ENCODE measurements around the gene TNNT3.

The TNNT3 gene

DNA sequence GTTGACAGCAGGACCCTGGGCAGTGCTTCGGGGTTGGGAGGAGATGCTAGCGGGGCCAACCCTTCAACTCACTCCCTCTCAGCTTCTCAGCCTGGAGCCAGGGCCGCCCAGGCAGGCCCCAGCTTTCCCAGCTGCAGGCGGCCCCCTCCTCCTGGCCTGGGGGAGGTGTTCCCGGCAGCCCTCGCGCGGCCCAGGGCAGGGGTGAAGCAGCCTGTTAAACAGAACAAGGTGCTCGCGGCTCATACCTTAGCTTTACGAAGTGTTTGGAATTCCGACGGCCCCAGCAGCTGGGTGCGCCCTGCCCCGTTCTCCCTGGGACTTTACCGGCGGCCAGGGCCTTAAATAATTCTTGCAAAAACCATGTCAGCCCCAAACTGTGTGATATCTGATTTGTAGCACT lies 44.8 kb downstream of the TNNT3 start:
- no peaks in the 10 kb centered on the region for H3K27me3 Mint-ChIP-seq
- H3K4me1 Mint-ChIP-seq (ENCODE audit: low read depth): no peaks in the 10 kb centered on the region
- no peak overlapping the region for H3K27ac Mint-ChIP-seq
- H3K4me3 Mint-ChIP-seq: no peak overlapping the region
- no peaks in the 10 kb centered on the region for H3K36me3 Mint-ChIP-seq
- H3K9me3 Mint-ChIP-seq (ENCODE audit: low read depth): no peaks in the 10 kb centered on the region

DNA sequence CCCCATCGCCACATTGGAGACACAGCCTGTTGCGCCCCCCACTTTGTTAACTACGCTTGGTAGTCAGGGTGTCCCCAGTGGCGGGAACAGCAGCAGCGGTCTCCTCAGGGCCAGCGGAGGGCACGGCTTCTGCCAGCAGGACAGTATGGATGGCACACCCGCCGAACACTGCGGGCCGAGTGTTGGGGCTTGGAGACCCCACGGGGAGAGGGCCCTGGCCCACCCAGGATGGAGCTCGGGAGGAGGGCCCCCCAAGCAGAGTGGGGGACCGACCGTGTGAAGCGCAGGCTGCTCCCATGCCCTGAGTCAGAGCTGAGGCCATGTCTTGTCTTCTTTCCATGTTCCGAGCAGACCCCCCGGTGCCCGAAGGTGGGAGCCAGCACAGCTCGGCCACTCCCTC lies 45.5 kb downstream of the TNNT3 start:
- H3K27ac Mint-ChIP-seq: no peak overlapping the region
- H3K9me3 Mint-ChIP-seq (ENCODE audit: low read depth): no peaks in the 10 kb centered on the region
- no peaks in the 10 kb centered on the region for H3K36me3 Mint-ChIP-seq
- no peaks in the 10 kb centered on the region for H3K4me1 Mint-ChIP-seq (ENCODE audit: low read depth)
- no peak overlapping the region for H3K4me3 Mint-ChIP-seq
- H3K27me3 Mint-ChIP-seq: no peaks in the 10 kb centered on the region

DNA sequence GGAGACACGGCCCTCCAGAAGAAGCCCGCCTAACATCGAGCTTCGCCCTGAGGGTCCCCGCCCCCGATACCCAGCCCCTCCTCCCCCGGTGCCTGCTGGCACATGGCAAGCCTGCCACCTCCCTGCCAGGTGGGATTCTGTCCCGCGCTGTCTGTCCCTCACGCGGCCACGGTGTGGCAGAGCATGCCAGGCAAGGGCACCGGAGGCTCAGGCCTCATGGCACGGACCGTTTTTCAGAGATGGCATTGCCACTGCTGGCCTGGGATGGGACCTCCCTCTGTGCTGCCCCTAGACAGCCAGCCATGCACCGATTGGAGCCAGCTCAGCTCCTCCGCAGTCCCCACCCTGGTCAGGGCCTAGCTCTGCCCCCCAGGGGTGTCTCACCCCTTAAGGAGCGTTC lies 47.0 kb downstream of the TNNT3 start:
- Mint-ChIP-seq H3K4me1 (ENCODE audit: low read depth) (no peaks in the 10 kb centered on the region), H3K27ac (no peak overlapping the region), H3K4me3 (no peak overlapping the region), H3K9me3 (ENCODE audit: low read depth) (no peaks in the 10 kb centered on the region), H3K27me3 (no peaks in the 10 kb centered on the region), H3K36me3 (no peaks in the 10 kb centered on the region)

DNA sequence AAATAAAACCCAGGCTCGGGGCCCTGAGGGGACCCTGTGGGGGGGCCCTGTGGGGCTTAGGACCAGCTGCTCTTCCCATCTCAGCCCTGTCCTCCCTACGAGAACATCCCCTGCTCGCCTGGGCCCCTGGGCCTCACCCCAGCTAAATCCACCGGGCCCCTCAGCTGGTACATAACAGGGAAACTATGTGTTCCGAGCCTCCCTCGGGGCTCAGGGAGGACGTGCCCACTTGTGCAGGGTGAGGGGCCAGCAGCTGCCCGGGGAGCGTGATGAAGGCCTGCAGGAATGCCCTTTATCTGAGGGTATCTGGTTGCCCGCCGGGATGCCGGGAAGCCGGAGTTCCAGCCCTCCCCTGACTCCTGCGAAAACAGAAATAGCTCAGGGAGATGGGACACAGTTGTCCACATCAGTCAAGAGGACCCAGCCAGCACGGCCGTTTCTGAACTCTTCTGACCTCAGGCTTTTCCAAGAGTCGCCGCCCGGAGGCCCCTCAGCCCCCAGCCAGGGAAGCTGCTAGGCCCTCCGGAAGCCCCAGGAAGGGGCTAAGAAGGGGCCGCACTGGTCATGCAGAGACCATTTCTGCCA lies 48.2 kb downstream of the TNNT3 start:
- Mint-ChIP-seq H3K4me1 (ENCODE audit: low read depth) (no peaks in the 10 kb centered on the region), H3K27me3 (no peaks in the 10 kb centered on the region), H3K9me3 (ENCODE audit: low read depth) (no peaks in the 10 kb centered on the region), H3K27ac (no peak overlapping the region), H3K36me3 (no peaks in the 10 kb centered on the region), H3K4me3 (no peak overlapping the region)

DNA sequence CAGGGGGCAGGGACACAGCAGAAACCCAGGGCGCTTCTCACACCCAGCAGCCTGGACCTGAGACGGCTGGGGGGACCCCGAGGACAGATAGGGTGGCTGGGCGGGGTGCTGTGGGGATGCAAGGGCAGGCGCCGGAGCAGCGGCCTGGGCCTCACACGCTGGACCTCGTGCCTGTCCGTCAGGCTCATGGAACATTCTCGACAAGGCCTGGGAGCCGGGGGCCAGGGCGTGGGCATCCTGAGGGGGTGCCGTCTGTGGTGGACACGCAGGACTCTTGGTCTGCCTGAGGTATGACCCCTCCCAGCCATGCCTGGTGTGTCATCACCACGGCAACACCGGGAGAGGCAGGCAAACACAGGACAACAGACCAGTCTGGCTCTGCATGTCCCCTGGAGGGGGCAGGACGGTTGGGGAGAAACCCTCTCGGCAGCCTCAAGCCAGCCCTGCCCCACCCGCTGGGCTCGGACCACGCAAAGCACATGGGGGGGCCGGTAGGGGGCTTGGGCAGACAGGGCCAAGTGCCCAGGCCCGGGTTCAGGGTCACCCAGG lies 49.0 kb downstream of the TNNT3 start:
- no peaks in the 10 kb centered on the region for H3K27me3 Mint-ChIP-seq
- no peak overlapping the region for H3K4me3 Mint-ChIP-seq
- H3K9me3 Mint-ChIP-seq (ENCODE audit: low read depth): no peaks in the 10 kb centered on the region
- H3K27ac Mint-ChIP-seq: no peak overlapping the region
- no peaks in the 10 kb centered on the region for H3K4me1 Mint-ChIP-seq (ENCODE audit: low read depth)
- H3K36me3 Mint-ChIP-seq: no peaks in the 10 kb centered on the region

DNA sequence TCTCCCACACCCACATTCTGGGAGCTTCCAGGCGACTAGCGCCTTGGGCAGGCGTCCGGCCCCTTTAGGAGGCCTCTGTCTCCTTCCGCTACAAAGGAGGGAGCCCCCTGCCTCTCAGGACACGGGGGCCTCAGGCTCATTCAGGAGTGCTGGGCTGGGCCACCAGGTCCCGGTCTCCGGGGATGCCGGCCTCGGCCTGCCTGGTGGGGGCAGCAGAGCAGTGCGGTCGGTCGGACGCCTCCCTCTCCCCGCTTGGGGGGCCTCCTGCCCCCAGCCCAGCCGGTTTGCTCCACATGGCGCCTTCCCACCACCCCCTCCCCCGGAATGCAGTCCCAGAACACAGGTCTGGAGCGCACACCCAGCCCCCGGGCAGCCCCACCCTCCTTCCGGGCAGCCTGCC lies 49.5 kb downstream of the TNNT3 start:
- H3K9me3 Mint-ChIP-seq (ENCODE audit: low read depth): no peaks in the 10 kb centered on the region
- H3K4me1 Mint-ChIP-seq (ENCODE audit: low read depth): no peaks in the 10 kb centered on the region
- H3K27ac Mint-ChIP-seq: no peak overlapping the region
- no peaks in the 10 kb centered on the region for H3K27me3 Mint-ChIP-seq
- H3K36me3 Mint-ChIP-seq: no peaks in the 10 kb centered on the region
- no peak overlapping the region for H3K4me3 Mint-ChIP-seq

DNA sequence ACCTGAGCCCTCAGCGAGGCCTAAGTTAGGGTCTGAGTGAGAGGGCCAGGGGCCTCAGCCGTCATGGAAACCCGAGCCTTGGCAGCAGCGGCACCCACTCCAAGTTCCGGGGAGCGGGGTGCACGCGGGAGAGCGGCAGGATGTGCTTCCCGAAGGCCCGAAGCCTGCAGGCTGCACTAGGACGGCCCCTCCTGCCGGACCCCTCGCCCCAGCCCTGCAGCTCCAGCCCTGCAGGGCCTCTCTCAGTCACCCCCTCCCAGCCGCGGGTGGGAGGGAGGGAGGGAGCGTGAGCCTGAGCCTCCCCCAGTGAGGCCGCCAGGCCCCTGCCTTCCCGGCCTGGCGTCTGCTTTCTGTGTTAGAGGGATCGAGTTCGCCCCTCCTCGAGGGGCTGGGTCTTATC lies 50.3 kb downstream of the TNNT3 start:
- Mint-ChIP-seq H3K36me3 (no peaks in the 10 kb centered on the region), H3K27ac (no peak overlapping the region), H3K4me3 (no peak overlapping the region), H3K27me3 (no peaks in the 10 kb centered on the region), H3K9me3 (ENCODE audit: low read depth) (no peaks in the 10 kb centered on the region), H3K4me1 (ENCODE audit: low read depth) (no peaks in the 10 kb centered on the region)

DNA sequence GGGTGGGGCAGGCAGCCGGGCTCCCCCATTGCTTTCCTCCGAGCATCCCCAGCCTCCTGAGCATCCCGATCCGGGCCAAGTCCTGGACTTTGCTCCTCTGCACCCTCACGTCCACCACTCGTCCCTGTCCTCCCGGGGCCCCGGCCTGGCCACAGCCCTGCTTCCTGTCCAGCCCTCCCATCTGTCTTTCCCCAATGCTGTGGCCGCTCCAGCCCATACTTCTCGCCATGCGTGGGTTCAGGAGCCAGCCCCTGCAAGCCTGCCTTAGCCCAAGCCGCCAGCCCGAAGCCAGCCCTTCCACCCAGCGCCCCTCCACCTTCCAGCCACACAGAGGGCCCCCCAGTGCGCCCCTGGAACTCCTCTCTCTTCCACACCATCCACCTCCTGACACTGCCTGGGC lies 51.5 kb downstream of the TNNT3 start:
- Mint-ChIP-seq H3K27ac (no peak overlapping the region), H3K4me3 (no peak overlapping the region), H3K4me1 (ENCODE audit: low read depth) (no peaks in the 10 kb centered on the region), H3K9me3 (ENCODE audit: low read depth) (no peaks in the 10 kb centered on the region), H3K36me3 (no peaks in the 10 kb centered on the region), H3K27me3 (no peaks in the 10 kb centered on the region)

DNA sequence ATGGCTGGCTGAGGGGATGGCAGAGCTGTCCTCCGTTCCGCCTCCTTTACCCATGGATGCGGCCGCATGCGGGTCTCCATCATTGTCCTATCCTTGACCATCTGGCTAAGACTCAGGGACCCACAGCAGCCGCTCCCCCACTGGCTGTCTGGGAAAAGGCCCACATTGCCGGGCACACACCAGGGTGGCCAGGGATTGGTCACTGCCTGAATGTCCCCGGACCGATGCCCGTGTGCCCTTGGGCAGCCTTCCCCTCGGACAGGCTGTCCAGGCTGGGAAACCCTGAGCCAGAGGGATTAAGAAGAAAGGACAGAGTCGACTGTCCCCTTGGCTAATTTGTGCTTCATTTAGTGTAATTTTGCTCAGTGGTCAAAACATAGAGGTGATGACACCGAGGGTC lies 55.7 kb downstream of the TNNT3 start:
- H3K27ac Mint-ChIP-seq: no peak overlapping the region
- no peaks in the 10 kb centered on the region for H3K4me1 Mint-ChIP-seq (ENCODE audit: low read depth)
- H3K4me3 Mint-ChIP-seq: no peak overlapping the region
- H3K27me3 Mint-ChIP-seq: no peaks in the 10 kb centered on the region
- no peaks in the 10 kb centered on the region for H3K36me3 Mint-ChIP-seq
- H3K9me3 Mint-ChIP-seq (ENCODE audit: low read depth): no peaks in the 10 kb centered on the region

DNA sequence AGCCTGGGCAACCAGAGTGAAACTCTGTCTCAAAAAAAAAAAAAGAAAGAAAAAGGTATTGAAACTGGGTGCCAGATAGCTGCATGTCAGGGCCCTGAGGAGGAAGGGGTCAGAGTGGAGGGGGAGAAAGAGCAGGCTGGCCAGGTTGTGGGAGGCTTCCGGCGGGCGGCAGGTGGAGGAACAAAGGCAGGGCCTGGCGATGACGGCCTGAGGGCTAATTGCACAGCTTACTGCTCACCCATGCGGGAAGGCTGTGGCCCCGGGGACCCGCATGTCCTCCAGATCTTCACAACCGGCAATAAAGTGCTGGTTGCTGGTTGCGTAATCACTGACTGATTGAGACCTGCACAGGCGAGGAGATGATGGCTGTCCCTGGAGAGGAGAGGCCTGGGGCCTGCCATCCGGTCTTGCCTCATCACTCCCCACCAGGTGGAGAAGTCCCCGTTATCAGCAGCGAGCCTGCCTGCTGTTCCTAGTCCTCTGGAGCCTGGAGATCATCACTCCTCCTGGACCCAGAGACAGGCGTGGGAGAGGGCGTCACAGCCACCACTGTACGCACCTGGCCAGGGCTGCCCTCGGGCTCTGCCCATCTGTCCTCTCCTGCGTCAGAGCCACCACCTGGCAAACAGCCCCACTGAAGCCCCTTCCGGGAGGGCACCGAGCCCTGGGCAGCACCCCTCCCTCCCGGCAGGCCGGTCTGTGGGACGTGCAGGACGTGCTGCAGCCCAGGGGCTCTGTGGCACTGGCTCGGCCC lies 59.4 kb downstream of the TNNT3 start:
- no peaks in the 10 kb centered on the region for H3K27me3 Mint-ChIP-seq
- H3K4me1 Mint-ChIP-seq (ENCODE audit: low read depth): no peaks in the 10 kb centered on the region
- no peaks in the 10 kb centered on the region for H3K36me3 Mint-ChIP-seq
- no peaks in the 10 kb centered on the region for H3K9me3 Mint-ChIP-seq (ENCODE audit: low read depth)
- no peak overlapping the region for H3K4me3 Mint-ChIP-seq
- no peak overlapping the region for H3K27ac Mint-ChIP-seq

DNA sequence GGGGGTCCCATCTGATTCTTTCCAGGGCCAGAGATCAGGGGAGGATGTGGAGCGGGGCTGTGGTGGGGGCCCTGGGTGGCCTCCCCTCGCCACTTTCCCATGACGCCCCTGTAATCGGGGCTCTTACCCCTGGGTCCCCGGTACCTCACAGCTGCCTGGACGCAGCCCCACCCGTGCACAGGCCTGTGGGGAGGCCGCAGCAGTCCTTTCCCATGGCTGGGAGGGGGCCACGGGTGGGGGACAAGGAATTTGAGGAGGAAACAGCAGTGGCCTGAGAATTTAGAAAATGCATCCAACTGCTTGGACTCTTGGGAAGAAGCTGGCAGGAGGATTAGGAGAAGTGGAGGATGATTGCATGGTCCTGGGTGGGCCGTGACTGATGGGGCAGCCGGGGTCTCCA lies 60.1 kb downstream of the TNNT3 start:
- Mint-ChIP-seq H3K27ac (no peak overlapping the region), H3K27me3 (no peaks in the 10 kb centered on the region), H3K9me3 (ENCODE audit: low read depth) (no peaks in the 10 kb centered on the region), H3K4me1 (ENCODE audit: low read depth) (no peaks in the 10 kb centered on the region), H3K4me3 (no peak overlapping the region), H3K36me3 (no peaks in the 10 kb centered on the region)

DNA sequence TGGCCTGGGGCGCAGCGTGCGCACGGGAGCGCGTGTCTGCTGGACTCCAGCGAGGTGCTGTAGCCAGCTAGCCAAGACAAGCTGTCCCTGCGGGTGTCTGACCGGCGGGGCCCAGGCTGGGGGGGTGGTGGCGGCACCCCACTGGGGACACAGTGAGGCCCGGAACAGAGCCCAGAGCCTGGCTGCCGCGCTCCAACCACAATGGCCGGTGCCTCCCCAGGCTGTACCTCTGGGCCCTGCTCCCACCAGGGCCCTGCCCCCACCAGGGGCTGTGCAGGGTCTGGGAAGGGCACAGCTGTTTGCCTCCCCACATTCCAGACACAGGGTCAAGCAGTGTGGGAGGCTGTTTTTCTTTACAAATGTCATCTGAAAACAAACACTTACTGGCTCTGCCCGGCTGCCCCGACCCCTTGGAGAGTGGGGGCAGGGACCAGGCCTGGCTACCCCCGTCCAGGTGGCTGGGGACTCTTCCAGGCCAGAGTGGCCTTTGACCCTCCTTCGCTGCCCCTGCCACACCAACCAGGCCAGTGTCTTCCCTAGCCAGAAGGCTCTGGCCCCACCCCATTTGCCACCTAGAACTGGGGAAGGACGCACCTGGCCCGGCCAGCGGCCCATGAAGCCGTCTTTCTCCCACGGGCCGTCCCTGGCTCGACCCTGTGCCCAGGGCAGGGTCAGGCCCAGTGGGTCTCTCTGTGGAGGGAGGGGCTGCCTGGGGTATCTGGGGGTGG lies 63.5 kb downstream of the TNNT3 start:
- no peaks in the 10 kb centered on the region for H3K9me3 Mint-ChIP-seq (ENCODE audit: low read depth)
- no peak overlapping the region for H3K27ac Mint-ChIP-seq
- H3K36me3 Mint-ChIP-seq: no peaks in the 10 kb centered on the region
- H3K4me3 Mint-ChIP-seq: no peak overlapping the region
- H3K4me1 Mint-ChIP-seq (ENCODE audit: low read depth): no peaks in the 10 kb centered on the region
- no peaks in the 10 kb centered on the region for H3K27me3 Mint-ChIP-seq

DNA sequence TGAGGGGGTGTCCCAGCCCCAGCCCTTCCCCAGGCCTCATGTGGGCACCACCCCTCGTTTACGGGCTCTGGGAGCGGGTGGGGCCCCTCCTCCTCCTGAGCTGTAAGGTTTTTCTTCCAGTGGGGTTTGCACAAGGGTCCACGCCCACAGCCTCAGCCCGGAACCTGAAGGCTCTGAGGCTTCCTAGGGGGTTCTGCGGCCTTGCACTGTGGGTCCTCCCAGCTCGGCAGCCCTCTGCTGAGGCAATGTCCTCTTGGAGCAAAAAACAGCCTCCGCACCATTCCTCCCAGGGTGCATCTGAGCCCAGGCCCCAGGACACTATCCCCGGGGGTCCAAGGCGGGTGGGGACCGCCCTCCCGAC lies 64.1 kb downstream of the TNNT3 start:
- no peaks in the 10 kb centered on the region for H3K36me3 Mint-ChIP-seq
- no peaks in the 10 kb centered on the region for H3K27me3 Mint-ChIP-seq
- H3K27ac Mint-ChIP-seq: no peak overlapping the region
- H3K4me1 Mint-ChIP-seq (ENCODE audit: low read depth): no peaks in the 10 kb centered on the region
- H3K9me3 Mint-ChIP-seq (ENCODE audit: low read depth): no peaks in the 10 kb centered on the region
- no peak overlapping the region for H3K4me3 Mint-ChIP-seq

DNA sequence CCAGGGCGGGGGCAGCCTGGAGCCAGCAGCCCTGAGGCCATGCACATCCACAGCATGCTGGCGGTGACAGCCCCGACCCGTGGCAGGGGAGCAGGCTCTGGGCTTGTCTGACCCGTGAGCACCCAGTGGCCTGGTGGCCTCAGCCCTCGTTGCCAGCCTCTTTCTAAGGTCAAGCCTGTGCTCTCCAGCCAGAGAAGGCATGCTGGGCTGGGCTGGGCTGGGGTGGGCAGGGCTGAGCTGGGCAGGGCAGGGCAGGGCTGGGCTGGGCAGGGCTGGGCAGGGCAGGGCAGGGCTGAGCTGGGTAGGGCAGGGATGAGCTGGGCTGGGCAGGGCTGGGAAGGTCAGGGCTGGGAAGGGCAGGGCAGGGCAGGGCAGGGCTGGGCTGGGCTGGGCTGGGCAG lies 67.5 kb downstream of the TNNT3 start:
- H3K4me3 Mint-ChIP-seq: no peak overlapping the region
- no peak overlapping the region for H3K27ac Mint-ChIP-seq
- no peaks in the 10 kb centered on the region for H3K36me3 Mint-ChIP-seq
- H3K27me3 Mint-ChIP-seq: no peaks in the 10 kb centered on the region
- H3K4me1 Mint-ChIP-seq (ENCODE audit: low read depth): no peaks in the 10 kb centered on the region
- H3K9me3 Mint-ChIP-seq (ENCODE audit: low read depth): no peaks in the 10 kb centered on the region

DNA sequence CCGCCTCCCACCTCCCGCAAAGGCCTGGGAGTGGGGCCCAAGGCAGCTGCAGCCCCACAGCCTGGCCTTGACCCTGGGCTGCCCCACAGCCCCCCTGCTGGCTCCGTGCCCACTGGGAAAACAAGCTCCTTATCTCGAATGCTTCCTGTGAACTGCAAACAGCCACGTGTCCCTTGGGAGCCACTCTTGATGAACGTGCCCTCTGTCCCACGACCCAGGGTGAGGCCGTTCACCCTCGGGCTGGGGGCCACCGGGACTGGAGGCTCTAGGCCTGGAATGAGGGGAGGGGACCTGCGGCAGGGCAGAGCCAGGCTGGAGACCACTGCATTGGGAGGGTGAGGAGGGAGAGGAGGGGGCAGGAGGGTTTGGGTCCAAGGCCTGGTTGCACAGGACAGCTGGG lies 68.7 kb downstream of the TNNT3 start:
- H3K4me3 Mint-ChIP-seq: no peak overlapping the region
- no peaks in the 10 kb centered on the region for H3K9me3 Mint-ChIP-seq (ENCODE audit: low read depth)
- no peaks in the 10 kb centered on the region for H3K4me1 Mint-ChIP-seq (ENCODE audit: low read depth)
- no peak overlapping the region for H3K27ac Mint-ChIP-seq
- no peaks in the 10 kb centered on the region for H3K36me3 Mint-ChIP-seq
- H3K27me3 Mint-ChIP-seq: no peaks in the 10 kb centered on the region

Measured in activated naive CD8-positive, alpha-beta T cell (primary cell).